HepG2 (cell line): Measurements from ENCODE around the gene MT1A. TPM values are rescaled to one million over a fixed set of nuclear protein-coding genes. Genes with fewer than 3 reads are reported as not detected.

ENCODE experiments used
- CBFB ChIP-seq: sonication (generic); formaldehyde crosslinking; IDR thresholded peaks from 2 replicates; pipeline ENCODE4 v1.4.0; 2020; ENCODE audit warnings: missing genetic modification reagents
- HMG20A ChIP-seq: IDR thresholded peaks from 2 replicates; pipeline ENCODE4 v1.6.1; 2016; ENCODE audit warnings: borderline replicate concordance
- JARID2 ChIP-seq: sonication (generic); formaldehyde crosslinking; IDR thresholded peaks from 2 replicates; pipeline ENCODE4 v1.8.1; 2023; ENCODE audit warnings: missing genetic modification reagents, inconsistent platforms; ENCODE audit not compliant: insufficient replicate concordance
- KLF11 ChIP-seq: IDR thresholded peaks from 2 replicates; pipeline ENCODE4 v1.6.1; 2016; ENCODE audit warnings: missing compliant biosample characterization
- NFKBIZ ChIP-seq: IDR thresholded peaks from 2 replicates; pipeline ENCODE4 v1.6.1; 2018; ENCODE audit warnings: missing genetic modification reagents, missing compliant biosample characterization
- NR2F6 ChIP-seq, 2 experiments: IDR thresholded peaks; 2 replicates each; pipeline ENCODE4 v1.6.1; 2016; ENCODE audit warnings: antibody characterized with exemption in 1 of 2, mild to moderate bottlenecking in 1 of 2
- SIN3A ChIP-seq: IDR thresholded peaks from 2 replicates; pipeline ENCODE4 v1.6.1; 2011; ENCODE audit warnings: low read depth, mild to moderate bottlenecking, control low read depth, low read length, borderline replicate concordance
- SOX6 ChIP-seq, 2 experiments: fragments of 450-650 bp in 1 of 2; sonication (generic) in 1 of 2; formaldehyde crosslinking in 1 of 2; IDR thresholded peaks; 2 replicates each; pipeline versions ENCODE4 v1.4.0 to v1.6.1; 2017 to 2020; ENCODE audit warnings: antibody characterized with exemption in 1 of 2, mild to moderate bottlenecking in 1 of 2, missing genetic modification reagents in 1 of 2
- SPEN ChIP-seq: sonication (generic); formaldehyde crosslinking; IDR thresholded peaks from 2 replicates; pipeline ENCODE4 v1.5.1; 2020; ENCODE audit warnings: low read depth, mild to moderate bottlenecking, missing genetic modification reagents
- TP53 ChIP-seq: sonication (generic); formaldehyde crosslinking; conservative IDR thresholded peaks from 2 replicates; pipeline ENCODE4 v1.4.0; 2020; ENCODE audit warnings: missing genetic modification reagents
- ZNF296 ChIP-seq: sonication (generic); formaldehyde crosslinking; conservative IDR thresholded peaks from 2 replicates; pipeline ENCODE4 v1.5.0; 2020; ENCODE audit warnings: mild to moderate bottlenecking, missing genetic modification reagents
- ZNF441 ChIP-seq: sonication (generic); formaldehyde crosslinking; IDR thresholded peaks from 2 replicates; pipeline ENCODE4 v1.7.0; 2021; ENCODE audit warnings: missing genetic modification reagents, borderline replicate concordance
- ZNF891 ChIP-seq: sonication (generic); formaldehyde crosslinking; IDR thresholded peaks from 2 replicates; pipeline ENCODE4 v1.5.0; 2020; ENCODE audit warnings: mild to moderate bottlenecking, missing genetic modification reagents
- ZSCAN20 ChIP-seq: sonication (generic); formaldehyde crosslinking; IDR thresholded peaks from 2 replicates; pipeline ENCODE4 v1.4.0; 2020; ENCODE audit warnings: missing genetic modification reagents, mild to moderate bottlenecking, borderline replicate concordance
- polyA plus RNA-seq, 8 experiments: library from polyadenylated mRNA; depleted of rRNA in 3 of 8; stranded (reverse) in 7 of 8; unstranded in 1 of 8; fragments of >200 nt; fragmentation: Illumina TruSeq in 4 of 8; extraction: Trizol in 4 of 8; gene quantifications; 2 replicates each; pipeline versions ENCODE4 v1.2.1 to v1.2.3, GENCODE V29; 2011 to 2016; ENCODE audit warnings: low read depth in 4 of 8, missing spikeins in 1 of 8, mixed read lengths in 1 of 8; ENCODE audit not compliant: insufficient read depth in 1 of 8
- total RNA-seq, 5 experiments: library from RNA; depleted of rRNA; stranded (reverse); fragments of >200 nt; fragmentation: Illumina TruSeq; extraction: Trizol; gene quantifications; 2 replicates each; pipeline ENCODE4 v1.2.3, GENCODE V29; 2016; ENCODE audit warnings: low read depth in 1 of 5
- TF ChIP-seq, protein P1 (sequence below): sonication (generic); formaldehyde crosslinking; IDR thresholded peaks from 2 replicates; pipeline ENCODE4 v1.4.0; 2020; ENCODE audit warnings: missing genetic modification reagents, borderline replicate concordance
- TF ChIP-seq, protein P2 (sequence below): sonication (generic); formaldehyde crosslinking; IDR thresholded peaks from 2 replicates; pipeline ENCODE4 v1.5.1; 2020; ENCODE audit warnings: mild to moderate bottlenecking, missing genetic modification reagents
- TF ChIP-seq, protein P3 (sequence below): sonication (generic); formaldehyde crosslinking; IDR thresholded peaks from 2 replicates; pipeline ENCODE4 v1.4.0; 2020; ENCODE audit warnings: mild to moderate bottlenecking, missing genetic modification reagents, borderline replicate concordance

MT1A gene
- total and polyA plus RNA-seq, 2 of the 13 experiments (the other 11 are each of a cell fraction or from before 2014, with no cell fraction given) = 8.3 to 10.4 TPM

DNA sequence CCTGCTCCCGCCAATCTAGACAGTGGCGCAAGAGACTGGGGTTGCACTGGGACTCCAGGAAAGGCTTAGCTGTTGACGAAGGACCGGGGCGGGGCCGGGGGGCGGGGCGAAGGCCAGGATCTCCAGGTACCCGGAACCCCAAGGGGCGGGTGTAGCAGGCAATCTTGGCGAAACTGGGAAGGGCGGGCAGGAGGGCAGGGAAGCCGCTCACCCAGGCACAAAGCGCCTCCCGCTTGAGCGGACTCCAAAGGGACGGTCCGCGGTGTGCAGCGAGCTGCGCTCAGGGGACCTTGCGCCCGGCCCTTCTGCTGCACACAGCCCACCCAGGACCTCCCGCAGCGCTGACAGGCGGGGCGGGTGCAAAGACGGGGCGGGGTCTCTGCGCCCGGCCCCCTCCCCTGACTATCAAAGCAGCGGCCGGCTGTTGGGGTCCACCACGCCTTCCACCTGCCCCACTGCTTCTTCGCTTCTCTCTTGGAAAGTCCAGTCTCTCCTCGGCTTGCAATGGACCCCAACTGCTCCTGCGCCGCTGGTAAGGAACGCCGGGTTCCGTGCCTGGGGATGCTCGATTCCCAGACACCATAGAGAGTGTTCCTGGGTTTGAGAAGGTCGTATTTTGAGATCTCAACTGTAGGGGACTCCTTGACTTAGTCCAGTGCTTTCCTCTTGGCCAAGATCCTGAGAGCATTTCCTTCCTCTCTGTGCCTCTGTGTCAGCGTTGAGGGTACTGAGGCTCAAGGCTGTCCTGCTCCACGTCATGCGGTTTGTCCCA, 19.3 kb downstream of the MT1A start, which contains the start of gene MT1F (continued):
- TF ChIP-seq, protein P1, sequence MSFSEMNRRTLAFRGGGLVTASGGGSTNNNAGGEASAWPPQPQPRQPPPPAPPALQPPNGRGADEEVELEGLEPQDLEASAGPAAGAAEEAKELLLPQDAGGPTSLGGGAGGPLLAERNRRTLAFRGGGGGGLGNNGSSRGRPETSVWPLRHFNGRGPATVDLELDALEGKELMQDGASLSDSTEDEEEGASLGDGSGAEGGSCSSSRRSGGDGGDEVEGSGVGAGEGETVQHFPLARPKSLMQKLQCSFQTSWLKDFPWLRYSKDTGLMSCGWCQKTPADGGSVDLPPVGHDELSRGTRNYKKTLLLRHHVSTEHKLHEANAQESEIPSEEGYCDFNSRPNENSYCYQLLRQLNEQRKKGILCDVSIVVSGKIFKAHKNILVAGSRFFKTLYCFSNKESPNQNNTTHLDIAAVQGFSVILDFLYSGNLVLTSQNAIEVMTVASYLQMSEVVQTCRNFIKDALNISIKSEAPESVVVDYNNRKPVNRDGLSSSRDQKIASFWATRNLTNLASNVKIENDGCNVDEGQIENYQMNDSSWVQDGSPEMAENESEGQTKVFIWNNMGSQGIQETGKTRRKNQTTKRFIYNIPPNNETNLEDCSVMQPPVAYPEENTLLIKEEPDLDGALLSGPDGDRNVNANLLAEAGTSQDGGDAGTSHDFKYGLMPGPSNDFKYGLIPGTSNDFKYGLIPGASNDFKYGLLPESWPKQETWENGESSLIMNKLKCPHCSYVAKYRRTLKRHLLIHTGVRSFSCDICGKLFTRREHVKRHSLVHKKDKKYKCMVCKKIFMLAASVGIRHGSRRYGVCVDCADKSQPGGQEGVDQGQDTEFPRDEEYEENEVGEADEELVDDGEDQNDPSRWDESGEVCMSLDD (CRISPR knock-in tag) = no peak; the same call in 1 of the 2 replicates
- TF ChIP-seq JARID2 (CRISPR knock-in tag) = no peak
- no peak for TF ChIP-seq NR2F6 (IDR thresholded peaks at IDR 0.05)
- TF ChIP-seq NR2F6 (CRISPR knock-in tag; IDR thresholded peaks at IDR 0.05) = 0 out of 2 replicates have a peak, but pooled peaks have one; percentile 43
- peak; percentile 53; the same call in 1 of the 2 replicates for TF ChIP-seq ZNF441 (CRISPR knock-in tag)
- peak; percentile 46; the same call in 1 of the 2 replicates for TF ChIP-seq SIN3A
- TF ChIP-seq, protein P2, sequence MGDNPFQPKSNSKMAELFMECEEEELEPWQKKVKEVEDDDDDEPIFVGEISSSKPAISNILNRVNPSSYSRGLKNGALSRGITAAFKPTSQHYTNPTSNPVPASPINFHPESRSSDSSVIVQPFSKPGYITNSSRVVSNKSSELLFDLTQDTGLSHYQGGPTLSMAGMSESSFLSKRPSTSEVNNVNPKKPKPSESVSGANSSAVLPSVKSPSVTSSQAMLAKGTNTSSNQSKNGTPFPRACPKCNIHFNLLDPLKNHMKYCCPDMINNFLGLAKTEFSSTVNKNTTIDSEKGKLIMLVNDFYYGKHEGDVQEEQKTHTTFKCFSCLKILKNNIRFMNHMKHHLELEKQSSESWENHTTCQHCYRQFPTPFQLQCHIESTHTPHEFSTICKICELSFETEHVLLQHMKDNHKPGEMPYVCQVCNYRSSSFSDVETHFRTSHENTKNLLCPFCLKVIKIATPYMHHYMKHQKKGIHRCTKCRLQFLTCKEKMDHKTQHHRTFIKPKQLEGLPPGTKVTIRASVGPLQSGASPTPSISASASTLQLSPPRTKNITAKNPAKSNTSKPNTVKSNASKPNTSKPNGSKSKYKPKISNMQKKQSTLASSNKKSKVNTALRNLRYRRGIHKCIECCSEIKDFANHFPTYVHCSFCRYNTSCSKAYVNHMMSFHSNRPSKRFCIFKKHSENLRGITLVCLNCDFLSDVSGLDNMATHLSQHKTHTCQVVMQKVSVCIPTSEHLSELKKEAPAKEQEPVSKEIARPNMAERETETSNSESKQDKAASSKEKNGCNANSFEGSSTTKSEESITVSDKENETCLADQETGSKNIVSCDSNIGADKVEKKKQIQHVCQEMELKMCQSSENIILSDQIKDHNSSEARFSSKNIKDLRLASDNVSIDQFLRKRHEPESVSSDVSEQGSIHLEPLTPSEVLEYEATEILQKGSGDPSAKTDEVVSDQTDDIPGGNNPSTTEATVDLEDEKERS = no peak
- TF ChIP-seq ZSCAN20 (CRISPR knock-in tag) = 0 out of 2 replicates have a peak, but pooled peaks have one; percentile 35
- no peak for TF ChIP-seq KLF11 (CRISPR knock-in tag)
- no peak for TF ChIP-seq NFKBIZ (CRISPR knock-in tag)
- TF ChIP-seq CBFB (CRISPR knock-in tag) = no peak
- no peak for TF ChIP-seq TP53 (CRISPR knock-in tag)
- TF ChIP-seq HMG20A (CRISPR knock-in tag) = no peak
- TF ChIP-seq SOX6 (IDR thresholded peaks at IDR 0.05) = no peak
- peak; percentile 62 for TF ChIP-seq SOX6 (CRISPR knock-in tag; IDR thresholded peaks at IDR 0.05)
- TF ChIP-seq, protein P3, sequence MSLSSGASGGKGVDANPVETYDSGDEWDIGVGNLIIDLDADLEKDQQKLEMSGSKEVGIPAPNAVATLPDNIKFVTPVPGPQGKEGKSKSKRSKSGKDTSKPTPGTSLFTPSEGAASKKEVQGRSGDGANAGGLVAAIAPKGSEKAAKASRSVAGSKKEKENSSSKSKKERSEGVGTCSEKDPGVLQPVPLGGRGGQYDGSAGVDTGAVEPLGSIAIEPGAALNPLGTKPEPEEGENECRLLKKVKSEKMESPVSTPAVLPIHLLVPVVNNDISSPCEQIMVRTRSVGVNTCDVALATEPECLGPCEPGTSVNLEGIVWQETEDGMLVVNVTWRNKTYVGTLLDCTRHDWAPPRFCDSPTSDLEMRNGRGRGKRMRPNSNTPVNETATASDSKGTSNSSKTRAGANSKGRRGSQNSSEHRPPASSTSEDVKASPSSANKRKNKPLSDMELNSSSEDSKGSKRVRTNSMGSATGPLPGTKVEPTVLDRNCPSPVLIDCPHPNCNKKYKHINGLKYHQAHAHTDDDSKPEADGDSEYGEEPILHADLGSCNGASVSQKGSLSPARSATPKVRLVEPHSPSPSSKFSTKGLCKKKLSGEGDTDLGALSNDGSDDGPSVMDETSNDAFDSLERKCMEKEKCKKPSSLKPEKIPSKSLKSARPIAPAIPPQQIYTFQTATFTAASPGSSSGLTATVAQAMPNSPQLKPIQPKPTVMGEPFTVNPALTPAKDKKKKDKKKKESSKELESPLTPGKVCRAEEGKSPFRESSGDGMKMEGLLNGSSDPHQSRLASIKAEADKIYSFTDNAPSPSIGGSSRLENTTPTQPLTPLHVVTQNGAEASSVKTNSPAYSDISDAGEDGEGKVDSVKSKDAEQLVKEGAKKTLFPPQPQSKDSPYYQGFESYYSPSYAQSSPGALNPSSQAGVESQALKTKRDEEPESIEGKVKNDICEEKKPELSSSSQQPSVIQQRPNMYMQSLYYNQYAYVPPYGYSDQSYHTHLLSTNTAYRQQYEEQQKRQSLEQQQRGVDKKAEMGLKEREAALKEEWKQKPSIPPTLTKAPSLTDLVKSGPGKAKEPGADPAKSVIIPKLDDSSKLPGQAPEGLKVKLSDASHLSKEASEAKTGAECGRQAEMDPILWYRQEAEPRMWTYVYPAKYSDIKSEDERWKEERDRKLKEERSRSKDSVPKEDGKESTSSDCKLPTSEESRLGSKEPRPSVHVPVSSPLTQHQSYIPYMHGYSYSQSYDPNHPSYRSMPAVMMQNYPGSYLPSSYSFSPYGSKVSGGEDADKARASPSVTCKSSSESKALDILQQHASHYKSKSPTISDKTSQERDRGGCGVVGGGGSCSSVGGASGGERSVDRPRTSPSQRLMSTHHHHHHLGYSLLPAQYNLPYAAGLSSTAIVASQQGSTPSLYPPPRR (CRISPR knock-in tag) = no peak
- peak; percentile 20; the same call in 1 of the 2 replicates for TF ChIP-seq ZNF296 (CRISPR knock-in tag)
- no peak for TF ChIP-seq ZNF891 (CRISPR knock-in tag)
- peak; percentile 66; the same call in 1 of the 2 replicates for TF ChIP-seq SPEN (CRISPR knock-in tag)
